ENCODE results near the gene GOLGA6B. TPM values are rescaled to one million over a fixed set of nuclear protein-coding genes. Genes with fewer than 3 reads are reported as not detected.
"Not testable (repeated sequence)": the region's sequence is repeated elsewhere in the genome, so short reads cannot be mapped to it uniquely, and the experiment has no call there.

The GOLGA6B gene
- total RNA-seq, 4 donors from 2014 or later = not detected

- H3K9me3 ChIP-seq; DNase-seq; H3K27ac ChIP-seq; H3K36me3 ChIP-seq; intact Hi-C loops (cut with DNase I); H3K4me1 ChIP-seq; H3K4me3 ChIP-seq; H3K27me3 ChIP-seq: not testable (repeated sequence)
- 85% methylated on average over 2 of the region's 8 CpGs; no CpG with 5 or more reads in 1 of the 2 donors for WGBS, 2 donors
Observed at GRCh38 chr15:72663931-72664330, 9.4 kb downstream of the GOLGA6B start.

DNA sequence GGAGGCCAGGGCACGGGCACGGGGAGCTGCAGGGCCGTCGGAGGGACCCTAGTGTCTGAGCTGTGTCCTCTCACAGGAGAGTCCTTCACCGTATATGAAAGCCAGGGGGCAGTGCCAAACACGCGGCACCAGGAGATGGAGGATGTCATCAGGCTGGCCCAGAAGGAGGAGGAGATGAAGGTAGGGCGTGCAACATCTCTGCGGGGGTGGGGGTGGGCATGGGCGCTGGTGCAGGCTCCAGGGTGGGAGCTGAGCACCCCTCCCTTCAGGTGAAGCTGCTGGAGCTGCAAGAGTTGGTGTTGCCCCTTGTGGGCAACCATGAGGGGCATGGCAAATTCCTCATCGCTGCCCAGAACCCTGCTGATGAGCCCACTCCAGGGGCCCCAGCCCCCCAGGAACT is 11.2 kb downstream of the GOLGA6B start:
- DNase-seq; H3K9me3 ChIP-seq; H3K4me1 ChIP-seq; H3K27me3 ChIP-seq; H3K27ac ChIP-seq; intact Hi-C loops (cut with DNase I); H3K36me3 ChIP-seq; H3K4me3 ChIP-seq: not testable (repeated sequence)
- 48% methylated on average over 3 of the region's 11 CpGs; no CpG with 5 or more reads in 1 of the 2 donors for WGBS, 2 donors

GRCh38 chr15:72669803-72670202 is 15.3 kb downstream of the GOLGA6B start:
- H3K27ac ChIP-seq; H3K4me1 ChIP-seq; intact Hi-C loops (cut with DNase I); H3K4me3 ChIP-seq; H3K36me3 ChIP-seq; DNase-seq; H3K9me3 ChIP-seq: not testable (repeated sequence)
- H3K27me3 ChIP-seq = peaks cover 0 to 33% (median 0%) of the 10 kb centered on the region in 4 donors
- 92 to 95% methylated on average over 3 of the region's 6 CpGs for WGBS, 2 donors

DNA sequence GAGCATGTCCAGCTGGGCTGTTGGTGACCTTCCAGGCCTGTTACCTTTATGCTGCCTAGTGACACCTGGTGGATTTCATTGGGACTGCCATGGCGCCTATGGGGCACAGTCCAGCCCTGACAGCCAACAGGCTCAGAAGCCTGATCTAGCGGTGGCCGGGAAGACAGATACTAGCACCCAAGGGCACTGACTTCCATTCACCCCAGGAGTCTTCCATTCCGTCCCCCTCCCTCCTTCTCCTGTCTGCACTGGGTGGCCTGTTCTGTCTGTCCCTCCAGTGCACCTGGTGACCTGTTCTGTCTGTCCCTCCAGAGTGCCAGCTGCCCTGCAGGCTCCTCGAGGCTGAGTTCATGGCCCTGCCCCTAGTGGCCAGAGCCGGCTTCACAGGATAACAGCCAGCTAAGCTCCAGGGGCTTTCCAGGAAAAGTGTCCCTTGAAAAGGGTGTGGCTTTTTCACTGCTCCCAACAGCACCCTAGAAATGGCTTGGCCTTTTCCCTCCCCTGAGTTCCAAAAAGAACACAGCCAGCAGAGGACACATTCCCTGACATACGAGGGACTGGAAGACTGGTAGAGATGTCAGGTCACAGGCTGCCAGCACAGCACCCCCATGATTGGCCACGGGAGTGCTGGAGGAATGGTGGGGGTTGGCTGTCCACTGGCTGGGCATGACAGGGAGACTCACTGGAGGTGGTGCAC is 16.3 kb downstream of the GOLGA6B start:
- intact Hi-C loops (cut with DNase I); DNase-seq; H3K36me3 ChIP-seq; H3K9me3 ChIP-seq; H3K4me1 ChIP-seq; H3K27ac ChIP-seq: not testable (repeated sequence)
- WGBS, 2 donors = 0 to 3% methylated on average over 4 of the region's 8 CpGs
- H3K4me3 ChIP-seq = peak overlapping the region in 2 of 4 donors; percentile 26 to 55
- peaks cover 0 to 42% (median 0%) of the 10 kb centered on the region in 4 donors for H3K27me3 ChIP-seq
- TF ChIP-seq CTCF (IDR thresholded peaks at IDR 0.05) = peak; percentile 57 to 80 (median 70)

GRCh38 chr15:72671525-72671924 is 17.0 kb downstream of the GOLGA6B start:
- no peak overlapping the region for H3K4me3 ChIP-seq
- H3K36me3 ChIP-seq = no peaks in the 10 kb centered on the region
- no peak for DNase-seq
- intact Hi-C loops (cut with DNase I) = no loop called here
- no peak overlapping the region for H3K27ac ChIP-seq
- WGBS, 2 donors = 23 to 34% methylated on average over 3 of the region's 3 CpGs
- no peaks in the 10 kb centered on the region for H3K9me3 ChIP-seq
- peaks cover 0 to 7% (median 0%) of the 10 kb centered on the region in 3 donors for H3K4me1 ChIP-seq
- peaks cover 0 to 49% (median 0%) of the 10 kb centered on the region in 4 donors for H3K27me3 ChIP-seq
- no peak for TF ChIP-seq CTCF (IDR thresholded peaks at IDR 0.05)
- no peak for TF ChIP-seq POLR2A (IDR thresholded peaks at IDR 0.05)

- Histone ChIP-seq H3K4me1 (no peaks in the 10 kb centered on the region), H3K4me3 (no peak overlapping the region), H3K27ac (no peak overlapping the region), H3K27me3 (peaks cover 0 to 75% (median 2%) of the 10 kb centered on the region in 4 donors), H3K9me3 (no peaks in the 10 kb centered on the region), H3K36me3 (no peaks in the 10 kb centered on the region)
- WGBS, 2 donors = 83 to 90% methylated on average over 4 of the region's 4 CpGs
- no peak for DNase-seq
- intact Hi-C loops (cut with DNase I) = no loop called here
- TF ChIP-seq POLR2A (IDR thresholded peaks at IDR 0.05) (no peak), CTCF (IDR thresholded peaks at IDR 0.05) (no peak)
Observed at GRCh38 chr15:72676838-72677237, 22.3 kb downstream of the GOLGA6B start.

- no peaks in the 10 kb centered on the region for H3K36me3 ChIP-seq
- H3K4me1 ChIP-seq = peaks cover 5 to 9% (median 7%) of the 10 kb centered on the region in 3 donors
- TF ChIP-seq CTCF (IDR thresholded peaks at IDR 0.05) = no peak
- no peak for TF ChIP-seq POLR2A (IDR thresholded peaks at IDR 0.05)
- intact Hi-C loops (cut with DNase I) = no loop called here
- peaks cover 0 to 40% (median 2%) of the 10 kb centered on the region in 4 donors for H3K27me3 ChIP-seq
- H3K9me3 ChIP-seq = no peaks in the 10 kb centered on the region
- WGBS, 2 donors = 46 to 55% methylated on average over 3 of the region's 3 CpGs
- DNase-seq = no peak
- no peak overlapping the region for H3K4me3 ChIP-seq
- no peak overlapping the region for H3K27ac ChIP-seq
Observed at GRCh38 chr15:72680931-72681330, 26.4 kb downstream of the GOLGA6B start.

Data from esophagus squamous epithelium (tissue), 5 donors.